ENCODE data around the gene WWP2.
"Not testable (repeated sequence)": the region's sequence is repeated elsewhere in the genome, so short reads cannot be mapped to it uniquely, and the experiment has no call there.

Gene WWP2

GRCh38 chr16:69781118-69781517 lies 19.0 kb downstream of the WWP2 start:
- TF ChIP-seq, protein P1, sequence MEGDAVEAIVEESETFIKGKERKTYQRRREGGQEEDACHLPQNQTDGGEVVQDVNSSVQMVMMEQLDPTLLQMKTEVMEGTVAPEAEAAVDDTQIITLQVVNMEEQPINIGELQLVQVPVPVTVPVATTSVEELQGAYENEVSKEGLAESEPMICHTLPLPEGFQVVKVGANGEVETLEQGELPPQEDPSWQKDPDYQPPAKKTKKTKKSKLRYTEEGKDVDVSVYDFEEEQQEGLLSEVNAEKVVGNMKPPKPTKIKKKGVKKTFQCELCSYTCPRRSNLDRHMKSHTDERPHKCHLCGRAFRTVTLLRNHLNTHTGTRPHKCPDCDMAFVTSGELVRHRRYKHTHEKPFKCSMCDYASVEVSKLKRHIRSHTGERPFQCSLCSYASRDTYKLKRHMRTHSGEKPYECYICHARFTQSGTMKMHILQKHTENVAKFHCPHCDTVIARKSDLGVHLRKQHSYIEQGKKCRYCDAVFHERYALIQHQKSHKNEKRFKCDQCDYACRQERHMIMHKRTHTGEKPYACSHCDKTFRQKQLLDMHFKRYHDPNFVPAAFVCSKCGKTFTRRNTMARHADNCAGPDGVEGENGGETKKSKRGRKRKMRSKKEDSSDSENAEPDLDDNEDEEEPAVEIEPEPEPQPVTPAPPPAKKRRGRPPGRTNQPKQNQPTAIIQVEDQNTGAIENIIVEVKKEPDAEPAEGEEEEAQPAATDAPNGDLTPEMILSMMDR (conservative IDR thresholded peaks at IDR 0.05), result no peak
- H3K27ac ChIP-seq, result no peak overlapping the region

DNA sequence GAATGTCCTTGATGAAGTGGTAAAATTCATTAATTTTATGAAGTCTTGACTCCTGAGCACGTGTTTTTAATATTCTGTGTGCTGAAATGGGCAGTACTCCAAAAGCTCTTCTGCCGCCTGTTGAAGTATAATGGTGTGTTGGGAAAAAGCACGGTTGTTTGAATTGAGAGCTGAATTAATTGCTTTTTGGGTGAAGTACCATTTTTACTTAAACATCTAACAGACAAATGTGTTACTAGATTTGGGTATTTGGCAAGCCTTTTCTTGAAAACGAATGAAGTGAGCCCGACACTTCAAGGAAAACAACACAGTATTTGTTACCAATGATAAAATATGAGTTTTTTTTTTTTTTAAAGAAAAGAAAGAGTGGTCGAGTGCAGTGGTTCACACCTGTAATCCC lies 22.5 kb downstream of the WWP2 start:
- H3K27ac ChIP-seq, result no peak overlapping the region
- TF ChIP-seq, protein P1 (conservative IDR thresholded peaks at IDR 0.05), result no peak

DNA sequence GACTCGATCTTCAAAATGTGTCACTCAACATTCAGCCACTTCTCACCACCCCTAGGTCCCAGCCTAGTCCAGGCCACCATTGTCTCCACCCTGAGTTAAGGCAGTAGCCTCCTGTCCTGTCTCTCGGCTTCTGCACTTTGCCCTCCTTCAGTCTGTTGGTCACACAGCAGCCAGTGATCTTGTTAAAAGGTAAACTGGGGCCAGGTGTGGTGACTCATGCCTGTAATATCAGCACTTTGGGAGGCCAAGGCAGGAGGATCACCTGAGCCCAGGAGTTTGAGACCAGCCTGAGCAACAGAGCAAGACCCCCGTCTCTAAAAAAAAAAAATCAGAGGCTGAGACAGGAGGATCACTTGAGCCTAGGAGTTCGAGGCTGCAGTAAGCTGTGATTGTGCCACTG lies 25.8 kb downstream of the WWP2 start:
- H3K27ac ChIP-seq, result no peak overlapping the region
- TF ChIP-seq, protein P1 (conservative IDR thresholded peaks at IDR 0.05), result no peak

DNA sequence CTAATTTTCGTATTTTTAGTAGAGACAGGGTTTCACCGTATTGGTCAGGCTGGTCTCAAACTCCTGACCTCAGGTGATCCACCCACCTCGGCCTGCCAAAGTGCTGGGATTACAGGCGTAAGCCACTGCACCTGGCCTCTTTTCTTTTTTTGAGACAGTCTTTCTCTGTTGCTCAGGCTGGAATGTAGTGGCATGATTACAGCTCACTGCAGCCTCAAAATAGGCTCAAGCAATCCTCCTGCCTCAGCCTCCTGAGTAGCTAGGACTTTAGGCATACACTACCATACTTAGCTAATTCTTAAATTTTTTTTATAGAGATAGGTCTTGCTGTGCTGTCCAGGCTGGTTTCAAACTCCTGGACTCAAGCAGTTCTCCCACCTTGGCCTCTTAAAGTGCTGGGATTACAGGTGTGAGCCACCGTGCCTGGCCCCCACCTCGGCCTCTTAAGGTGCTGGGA lies 29.3 kb downstream of the WWP2 start:
- H3K27ac ChIP-seq, result not testable (repeated sequence)

GRCh38 chr16:69793526-69793925 lies 31.4 kb downstream of the WWP2 start:
- TF ChIP-seq, protein P1 (conservative IDR thresholded peaks at IDR 0.05), result no peak

GRCh38 chr16:69794486-69794885 lies 32.4 kb downstream of the WWP2 start:
- TF ChIP-seq, protein P1 (conservative IDR thresholded peaks at IDR 0.05), result no peak
- no peak overlapping the region for H3K27ac ChIP-seq

More at GRCh38 chr16:69793526-69793925, 31.4 kb downstream of the WWP2 start:
- H3K27ac ChIP-seq, result no peak overlapping the region

GRCh38 chr16:69796285-69797118 lies 34.4 kb downstream of the WWP2 start:
- TF ChIP-seq, protein P1 (conservative IDR thresholded peaks at IDR 0.05), result peak; percentile 79

DNA sequence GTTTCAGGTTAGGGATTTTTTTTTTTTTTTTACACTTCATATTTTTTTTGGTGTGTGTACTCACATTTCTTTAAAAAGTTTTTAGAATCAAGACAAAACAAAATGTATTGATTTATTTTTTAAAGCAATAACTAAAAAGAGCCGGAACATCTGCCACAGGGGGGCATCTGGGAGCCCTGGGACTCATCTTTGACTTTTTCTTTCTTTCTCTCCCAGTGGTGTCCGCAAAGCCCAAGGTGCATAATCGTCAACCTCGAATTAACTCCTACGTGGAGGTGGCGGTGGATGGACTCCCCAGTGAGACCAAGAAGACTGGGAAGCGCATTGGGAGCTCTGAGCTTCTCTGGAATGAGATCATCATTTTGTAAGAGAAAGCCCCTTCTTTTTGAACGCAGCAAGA lies 36.3 kb downstream of the WWP2 start:
- H3K27ac ChIP-seq, result no peak overlapping the region
- TF ChIP-seq, protein P1 (conservative IDR thresholded peaks at IDR 0.05), result peak; percentile 33; the same call in 1 of the 2 replicates

More at GRCh38 chr16:69796285-69797118, 34.4 kb downstream of the WWP2 start:
- no peak overlapping the region for H3K27ac ChIP-seq
